Measurements from ENCODE around the gene CD274. TPM values are rescaled to one million over a fixed set of nuclear protein-coding genes. Genes with fewer than 3 reads are reported as not detected.

Gene CD274
- total and polyA plus RNA-seq, 2 experiments from 2014 or later = not detected

DNA sequence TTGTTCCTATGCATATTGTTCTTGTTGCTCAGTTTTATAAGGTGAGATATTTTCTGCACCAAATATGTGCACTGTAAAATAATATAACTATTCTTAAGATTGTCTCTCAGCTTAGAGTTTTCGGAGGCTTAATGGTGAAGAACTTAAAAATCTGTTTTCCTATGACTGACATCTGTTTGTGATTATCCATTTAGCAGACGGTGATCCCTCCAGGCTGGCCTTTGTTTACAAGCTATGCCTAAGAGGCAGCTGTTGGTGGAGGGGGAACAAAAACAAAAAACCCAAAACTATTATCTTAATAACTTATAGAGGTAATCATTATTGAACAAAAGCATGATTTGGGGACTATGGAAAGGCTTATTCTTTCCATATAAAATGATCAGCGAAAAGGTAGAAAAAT, 60.6 kb downstream of the CD274 start:
- no peaks in the 10 kb centered on the region for H3K36me3 Mint-ChIP-seq (ENCODE audit: low read depth)
- Histone ChIP-seq H3K27me3 (ENCODE audit: insufficient read depth) (no peaks in the 10 kb centered on the region), H3K4me2 (no peak overlapping the region), H3K9me2 (ENCODE audit: insufficient read depth) (0 out of 2 replicates have a peak, but pooled peaks cover 6% of the 10 kb centered on the region), H3K27ac (ENCODE audit: low read depth) (no peak overlapping the region), H3K4me1 (ENCODE audit: insufficient read depth) (no peaks in the 10 kb centered on the region), H3K79me2 (replicated peaks; ENCODE audit: insufficient read depth) (no peaks in the 10 kb centered on the region), H4K20me1 (replicated peaks; ENCODE audit: insufficient read depth) (no peaks in the 10 kb centered on the region), H3K36me3 (ENCODE audit: insufficient read depth) (0 out of 2 replicates have a peak, but pooled peaks cover 3% of the 10 kb centered on the region), H3F3A (replicated peaks; ENCODE audit: low read depth) (no peaks in the 10 kb centered on the region), H3K4me3 (no peak overlapping the region), H2AFZ (no peak overlapping the region)
- H3K9me3 Mint-ChIP-seq = no peaks in the 10 kb centered on the region; the same call in 2 of the 3 replicates
- TF ChIP-seq NANOG (IDR thresholded peaks at IDR 0.05; ENCODE audit: borderline replicate concordance) (no peak), POLR2AphosphoS5 (IDR thresholded peaks at IDR 0.05; ENCODE audit: low read depth) (no peak), EZH2 (IDR thresholded peaks at IDR 0.05; ENCODE audit: low read depth, unreplicated experiment) (no peak), EZH2phosphoT487 (IDR thresholded peaks at IDR 0.05; ENCODE audit: unreplicated experiment) (no peak), ZNF114 (CRISPR knock-in tag; IDR thresholded peaks at IDR 0.05) (no peak)
- ATAC-seq (no peak), DNase-seq (ENCODE audit: low spot score) (no peak)
- H3K4me3 Mint-ChIP-seq = no peak overlapping the region
- no peak overlapping the region for H3K27ac Mint-ChIP-seq
- H3K27me3 Mint-ChIP-seq (ENCODE audit: insufficient read depth, low read depth, poor library complexity) = peaks cover 4% of the 10 kb centered on the region
- peaks cover 3% of the 10 kb centered on the region; the same call in 1 of the 3 replicates for H3K4me1 Mint-ChIP-seq

DNA sequence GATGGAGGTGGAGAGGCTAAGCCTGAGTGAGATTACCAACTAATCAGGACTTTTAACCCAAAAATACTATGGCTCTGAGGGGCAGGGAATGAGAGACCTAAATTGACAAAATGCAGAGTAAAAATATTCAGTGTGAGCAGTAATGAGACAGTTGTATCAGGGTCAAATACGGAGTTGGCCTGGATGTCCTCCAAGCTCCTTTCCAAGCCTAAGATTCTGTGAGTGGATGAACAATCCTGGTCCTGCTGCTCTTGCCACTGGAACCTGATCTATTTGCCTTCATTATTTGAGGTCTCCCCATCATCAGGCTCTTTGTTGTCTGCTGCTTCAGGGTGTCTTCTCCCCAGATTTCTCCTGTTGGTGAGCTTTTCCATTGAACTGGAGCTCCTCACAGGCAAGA, 61.1 kb downstream of the CD274 start:
- H3K36me3 Mint-ChIP-seq (ENCODE audit: low read depth) = no peaks in the 10 kb centered on the region
- Histone ChIP-seq H3K4me2 (no peak overlapping the region), H3F3A (replicated peaks; ENCODE audit: low read depth) (no peaks in the 10 kb centered on the region), H3K79me2 (replicated peaks; ENCODE audit: insufficient read depth) (no peaks in the 10 kb centered on the region), H3K9me2 (ENCODE audit: insufficient read depth) (0 out of 2 replicates have a peak, but pooled peaks cover 6% of the 10 kb centered on the region), H4K20me1 (replicated peaks; ENCODE audit: insufficient read depth) (no peaks in the 10 kb centered on the region), H3K4me1 (ENCODE audit: insufficient read depth) (no peaks in the 10 kb centered on the region), H3K4me3 (no peak overlapping the region), H3K27me3 (ENCODE audit: insufficient read depth) (no peaks in the 10 kb centered on the region), H3K36me3 (ENCODE audit: insufficient read depth) (0 out of 2 replicates have a peak, but pooled peaks cover 3% of the 10 kb centered on the region), H2AFZ (no peak overlapping the region), H3K27ac (ENCODE audit: low read depth) (no peak overlapping the region)
- no peaks in the 10 kb centered on the region; the same call in 2 of the 3 replicates for H3K9me3 Mint-ChIP-seq
- H3K27ac Mint-ChIP-seq = no peak overlapping the region
- ATAC-seq (no peak), DNase-seq (ENCODE audit: low spot score) (no peak)
- peaks cover 4% of the 10 kb centered on the region for H3K27me3 Mint-ChIP-seq (ENCODE audit: insufficient read depth, low read depth, poor library complexity)
- no peak overlapping the region for H3K4me3 Mint-ChIP-seq
- peaks cover 3% of the 10 kb centered on the region; the same call in 1 of the 3 replicates for H3K4me1 Mint-ChIP-seq
- TF ChIP-seq, protein P1, sequence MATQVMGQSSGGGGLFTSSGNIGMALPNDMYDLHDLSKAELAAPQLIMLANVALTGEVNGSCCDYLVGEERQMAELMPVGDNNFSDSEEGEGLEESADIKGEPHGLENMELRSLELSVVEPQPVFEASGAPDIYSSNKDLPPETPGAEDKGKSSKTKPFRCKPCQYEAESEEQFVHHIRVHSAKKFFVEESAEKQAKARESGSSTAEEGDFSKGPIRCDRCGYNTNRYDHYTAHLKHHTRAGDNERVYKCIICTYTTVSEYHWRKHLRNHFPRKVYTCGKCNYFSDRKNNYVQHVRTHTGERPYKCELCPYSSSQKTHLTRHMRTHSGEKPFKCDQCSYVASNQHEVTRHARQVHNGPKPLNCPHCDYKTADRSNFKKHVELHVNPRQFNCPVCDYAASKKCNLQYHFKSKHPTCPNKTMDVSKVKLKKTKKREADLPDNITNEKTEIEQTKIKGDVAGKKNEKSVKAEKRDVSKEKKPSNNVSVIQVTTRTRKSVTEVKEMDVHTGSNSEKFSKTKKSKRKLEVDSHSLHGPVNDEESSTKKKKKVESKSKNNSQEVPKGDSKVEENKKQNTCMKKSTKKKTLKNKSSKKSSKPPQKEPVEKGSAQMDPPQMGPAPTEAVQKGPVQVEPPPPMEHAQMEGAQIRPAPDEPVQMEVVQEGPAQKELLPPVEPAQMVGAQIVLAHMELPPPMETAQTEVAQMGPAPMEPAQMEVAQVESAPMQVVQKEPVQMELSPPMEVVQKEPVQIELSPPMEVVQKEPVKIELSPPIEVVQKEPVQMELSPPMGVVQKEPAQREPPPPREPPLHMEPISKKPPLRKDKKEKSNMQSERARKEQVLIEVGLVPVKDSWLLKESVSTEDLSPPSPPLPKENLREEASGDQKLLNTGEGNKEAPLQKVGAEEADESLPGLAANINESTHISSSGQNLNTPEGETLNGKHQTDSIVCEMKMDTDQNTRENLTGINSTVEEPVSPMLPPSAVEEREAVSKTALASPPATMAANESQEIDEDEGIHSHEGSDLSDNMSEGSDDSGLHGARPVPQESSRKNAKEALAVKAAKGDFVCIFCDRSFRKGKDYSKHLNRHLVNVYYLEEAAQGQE (IDR thresholded peaks at IDR 0.05; ENCODE audit: unreplicated experiment) = no peak
- TF ChIP-seq, protein P2, sequence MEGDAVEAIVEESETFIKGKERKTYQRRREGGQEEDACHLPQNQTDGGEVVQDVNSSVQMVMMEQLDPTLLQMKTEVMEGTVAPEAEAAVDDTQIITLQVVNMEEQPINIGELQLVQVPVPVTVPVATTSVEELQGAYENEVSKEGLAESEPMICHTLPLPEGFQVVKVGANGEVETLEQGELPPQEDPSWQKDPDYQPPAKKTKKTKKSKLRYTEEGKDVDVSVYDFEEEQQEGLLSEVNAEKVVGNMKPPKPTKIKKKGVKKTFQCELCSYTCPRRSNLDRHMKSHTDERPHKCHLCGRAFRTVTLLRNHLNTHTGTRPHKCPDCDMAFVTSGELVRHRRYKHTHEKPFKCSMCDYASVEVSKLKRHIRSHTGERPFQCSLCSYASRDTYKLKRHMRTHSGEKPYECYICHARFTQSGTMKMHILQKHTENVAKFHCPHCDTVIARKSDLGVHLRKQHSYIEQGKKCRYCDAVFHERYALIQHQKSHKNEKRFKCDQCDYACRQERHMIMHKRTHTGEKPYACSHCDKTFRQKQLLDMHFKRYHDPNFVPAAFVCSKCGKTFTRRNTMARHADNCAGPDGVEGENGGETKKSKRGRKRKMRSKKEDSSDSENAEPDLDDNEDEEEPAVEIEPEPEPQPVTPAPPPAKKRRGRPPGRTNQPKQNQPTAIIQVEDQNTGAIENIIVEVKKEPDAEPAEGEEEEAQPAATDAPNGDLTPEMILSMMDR (conservative IDR thresholded peaks at IDR 0.05; ENCODE audit: low read depth in 2 of 2) = no peak
- TF ChIP-seq, protein P3, sequence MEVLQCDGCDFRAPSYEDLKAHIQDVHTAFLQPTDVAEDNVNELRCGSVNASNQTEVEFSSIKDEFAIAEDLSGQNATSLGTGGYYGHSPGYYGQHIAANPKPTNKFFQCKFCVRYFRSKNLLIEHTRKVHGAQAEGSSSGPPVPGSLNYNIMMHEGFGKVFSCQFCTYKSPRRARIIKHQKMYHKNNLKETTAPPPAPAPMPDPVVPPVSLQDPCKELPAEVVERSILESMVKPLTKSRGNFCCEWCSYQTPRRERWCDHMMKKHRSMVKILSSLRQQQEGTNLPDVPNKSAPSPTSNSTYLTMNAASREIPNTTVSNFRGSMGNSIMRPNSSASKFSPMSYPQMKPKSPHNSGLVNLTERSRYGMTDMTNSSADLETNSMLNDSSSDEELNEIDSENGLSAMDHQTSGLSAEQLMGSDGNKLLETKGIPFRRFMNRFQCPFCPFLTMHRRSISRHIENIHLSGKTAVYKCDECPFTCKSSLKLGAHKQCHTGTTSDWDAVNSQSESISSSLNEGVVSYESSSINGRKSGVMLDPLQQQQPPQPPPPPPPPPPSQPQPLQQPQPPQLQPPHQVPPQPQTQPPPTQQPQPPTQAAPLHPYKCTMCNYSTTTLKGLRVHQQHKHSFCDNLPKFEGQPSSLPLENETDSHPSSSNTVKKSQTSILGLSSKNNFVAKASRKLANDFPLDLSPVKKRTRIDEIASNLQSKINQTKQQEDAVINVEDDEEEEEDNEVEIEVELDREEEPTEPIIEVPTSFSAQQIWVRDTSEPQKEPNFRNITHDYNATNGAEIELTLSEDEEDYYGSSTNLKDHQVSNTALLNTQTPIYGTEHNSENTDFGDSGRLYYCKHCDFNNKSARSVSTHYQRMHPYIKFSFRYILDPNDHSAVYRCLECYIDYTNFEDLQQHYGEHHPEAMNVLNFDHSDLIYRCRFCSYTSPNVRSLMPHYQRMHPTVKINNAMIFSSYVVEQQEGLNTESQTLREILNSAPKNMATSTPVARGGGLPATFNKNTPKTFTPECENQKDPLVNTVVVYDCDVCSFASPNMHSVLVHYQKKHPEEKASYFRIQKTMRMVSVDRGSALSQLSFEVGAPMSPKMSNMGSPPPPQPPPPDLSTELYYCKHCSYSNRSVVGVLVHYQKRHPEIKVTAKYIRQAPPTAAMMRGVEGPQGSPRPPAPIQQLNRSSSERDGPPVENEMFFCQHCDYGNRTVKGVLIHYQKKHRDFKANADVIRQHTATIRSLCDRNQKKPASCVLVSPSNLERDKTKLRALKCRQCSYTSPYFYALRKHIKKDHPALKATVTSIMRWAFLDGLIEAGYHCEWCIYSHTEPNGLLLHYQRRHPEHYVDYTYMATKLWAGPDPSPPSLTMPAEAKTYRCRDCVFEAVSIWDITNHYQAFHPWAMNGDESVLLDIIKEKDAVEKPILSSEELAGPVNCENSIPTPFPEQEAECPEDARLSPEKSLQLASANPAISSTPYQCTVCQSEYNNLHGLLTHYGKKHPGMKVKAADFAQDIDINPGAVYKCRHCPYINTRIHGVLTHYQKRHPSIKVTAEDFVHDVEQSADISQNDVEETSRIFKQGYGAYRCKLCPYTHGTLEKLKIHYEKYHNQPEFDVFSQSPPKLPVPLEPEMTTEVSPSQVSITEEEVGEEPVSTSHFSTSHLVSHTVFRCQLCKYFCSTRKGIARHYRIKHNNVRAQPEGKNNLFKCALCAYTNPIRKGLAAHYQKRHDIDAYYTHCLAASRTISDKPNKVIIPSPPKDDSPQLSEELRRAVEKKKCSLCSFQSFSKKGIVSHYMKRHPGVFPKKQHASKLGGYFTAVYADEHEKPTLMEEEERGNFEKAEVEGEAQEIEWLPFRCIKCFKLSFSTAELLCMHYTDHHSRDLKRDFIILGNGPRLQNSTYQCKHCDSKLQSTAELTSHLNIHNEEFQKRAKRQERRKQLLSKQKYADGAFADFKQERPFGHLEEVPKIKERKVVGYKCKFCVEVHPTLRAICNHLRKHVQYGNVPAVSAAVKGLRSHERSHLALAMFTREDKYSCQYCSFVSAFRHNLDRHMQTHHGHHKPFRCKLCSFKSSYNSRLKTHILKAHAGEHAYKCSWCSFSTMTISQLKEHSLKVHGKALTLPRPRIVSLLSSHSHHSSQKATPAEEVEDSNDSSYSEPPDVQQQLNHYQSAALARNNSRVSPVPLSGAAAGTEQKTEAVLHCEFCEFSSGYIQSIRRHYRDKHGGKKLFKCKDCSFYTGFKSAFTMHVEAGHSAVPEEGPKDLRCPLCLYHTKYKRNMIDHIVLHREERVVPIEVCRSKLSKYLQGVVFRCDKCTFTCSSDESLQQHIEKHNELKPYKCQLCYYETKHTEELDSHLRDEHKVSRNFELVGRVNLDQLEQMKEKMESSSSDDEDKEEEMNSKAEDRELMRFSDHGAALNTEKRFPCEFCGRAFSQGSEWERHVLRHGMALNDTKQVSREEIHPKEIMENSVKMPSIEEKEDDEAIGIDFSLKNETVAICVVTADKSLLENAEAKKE (CRISPR knock-in tag; IDR thresholded peaks at IDR 0.05) = no peak
- no peak for TF ChIP-seq ZNF331 (CRISPR knock-in tag; IDR thresholded peaks at IDR 0.05; ENCODE audit: low read depth)
- no peak for TF ChIP-seq CREB1 (CRISPR knock-in tag; IDR thresholded peaks at IDR 0.05; ENCODE audit: low read depth)
- TF ChIP-seq EZH2phosphoT487 (IDR thresholded peaks at IDR 0.05; ENCODE audit: unreplicated experiment) = no peak
